ENCODE data around the gene ACTN2. TPM values are rescaled to one million over a fixed set of nuclear protein-coding genes. Genes with fewer than 3 reads are reported as not detected.

The ACTN2 gene
- total RNA-seq, 1 donor from 2014 or later, result 2.7 TPM

DNA sequence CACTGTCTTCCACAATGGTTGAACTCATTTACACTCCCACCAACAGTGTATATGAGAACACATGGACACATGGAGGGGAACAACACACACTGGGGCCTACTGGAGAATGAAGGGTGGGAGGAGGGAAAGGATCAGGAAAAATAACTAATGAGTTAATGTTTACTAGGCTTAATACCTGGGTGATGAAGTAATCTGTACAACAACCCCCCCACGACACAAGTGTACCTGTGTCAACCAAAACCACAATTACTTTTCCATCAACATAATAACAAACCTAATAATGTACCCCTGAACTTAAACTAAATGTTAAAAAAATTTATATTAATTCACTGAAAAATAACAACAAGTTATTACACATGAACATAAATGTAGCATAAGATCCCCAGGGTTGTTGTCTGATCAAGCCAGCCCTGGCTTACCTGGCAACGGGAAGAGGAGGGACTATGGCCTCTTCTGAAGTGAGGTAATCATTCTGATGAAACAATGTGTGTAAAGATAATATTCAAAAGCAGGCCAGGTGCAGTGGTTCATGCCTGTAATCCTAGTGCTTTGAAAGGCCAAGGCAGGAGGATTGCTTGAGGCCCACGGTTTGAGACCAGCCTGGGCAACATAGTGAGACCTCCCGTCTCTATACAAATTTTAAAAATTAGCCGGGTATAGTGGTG is 41.2 kb upstream of the ACTN2 start:
- Mint-ChIP-seq H3K27ac (ENCODE audit: unreplicated experiment) (no peak overlapping the region), H3K4me1 (ENCODE audit: low read depth, unreplicated experiment) (no peaks in the 10 kb centered on the region), H3K4me3 (ENCODE audit: unreplicated experiment) (no peak overlapping the region), H3K36me3 (ENCODE audit: unreplicated experiment) (no peaks in the 10 kb centered on the region), H3K9me3 (ENCODE audit: unreplicated experiment) (no peaks in the 10 kb centered on the region), H3K27me3 (ENCODE audit: unreplicated experiment) (peaks cover 1% of the 10 kb centered on the region)
- TF ChIP-seq, protein P1, sequence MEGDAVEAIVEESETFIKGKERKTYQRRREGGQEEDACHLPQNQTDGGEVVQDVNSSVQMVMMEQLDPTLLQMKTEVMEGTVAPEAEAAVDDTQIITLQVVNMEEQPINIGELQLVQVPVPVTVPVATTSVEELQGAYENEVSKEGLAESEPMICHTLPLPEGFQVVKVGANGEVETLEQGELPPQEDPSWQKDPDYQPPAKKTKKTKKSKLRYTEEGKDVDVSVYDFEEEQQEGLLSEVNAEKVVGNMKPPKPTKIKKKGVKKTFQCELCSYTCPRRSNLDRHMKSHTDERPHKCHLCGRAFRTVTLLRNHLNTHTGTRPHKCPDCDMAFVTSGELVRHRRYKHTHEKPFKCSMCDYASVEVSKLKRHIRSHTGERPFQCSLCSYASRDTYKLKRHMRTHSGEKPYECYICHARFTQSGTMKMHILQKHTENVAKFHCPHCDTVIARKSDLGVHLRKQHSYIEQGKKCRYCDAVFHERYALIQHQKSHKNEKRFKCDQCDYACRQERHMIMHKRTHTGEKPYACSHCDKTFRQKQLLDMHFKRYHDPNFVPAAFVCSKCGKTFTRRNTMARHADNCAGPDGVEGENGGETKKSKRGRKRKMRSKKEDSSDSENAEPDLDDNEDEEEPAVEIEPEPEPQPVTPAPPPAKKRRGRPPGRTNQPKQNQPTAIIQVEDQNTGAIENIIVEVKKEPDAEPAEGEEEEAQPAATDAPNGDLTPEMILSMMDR (IDR thresholded peaks at IDR 0.05; ENCODE audit: partially characterized antibody, unreplicated experiment), result no peak
- DNase-seq, result no peak

DNA sequence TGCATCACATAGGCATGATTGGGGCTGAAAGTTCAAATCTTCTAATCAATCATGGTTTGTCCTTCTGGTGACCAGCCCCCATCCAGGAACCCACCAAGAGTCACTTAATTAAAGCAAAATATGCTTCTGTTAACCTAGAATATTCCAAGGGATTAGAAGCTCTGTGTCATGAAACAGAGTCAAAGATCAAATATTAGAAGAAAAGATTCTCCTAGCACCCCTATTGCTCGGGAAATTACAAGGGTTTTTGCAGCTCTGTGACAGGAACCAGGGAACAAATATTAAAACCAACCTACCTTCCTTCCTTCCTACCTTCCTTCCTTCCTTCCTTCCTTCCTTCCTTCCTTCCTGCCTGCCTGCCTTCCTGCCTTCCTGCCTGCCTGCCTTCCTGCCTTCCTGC is 31.8 kb upstream of the ACTN2 start:
- DNase-seq, result no peak
- Mint-ChIP-seq H3K4me1 (ENCODE audit: low read depth, unreplicated experiment) (no peaks in the 10 kb centered on the region), H3K4me3 (ENCODE audit: unreplicated experiment) (no peak overlapping the region), H3K9me3 (ENCODE audit: unreplicated experiment) (no peaks in the 10 kb centered on the region), H3K27ac (ENCODE audit: unreplicated experiment) (no peak overlapping the region), H3K27me3 (ENCODE audit: unreplicated experiment) (peaks cover 1% of the 10 kb centered on the region), H3K36me3 (ENCODE audit: unreplicated experiment) (no peaks in the 10 kb centered on the region)
- TF ChIP-seq, protein P1 (IDR thresholded peaks at IDR 0.05; ENCODE audit: partially characterized antibody, unreplicated experiment), result no peak

DNA sequence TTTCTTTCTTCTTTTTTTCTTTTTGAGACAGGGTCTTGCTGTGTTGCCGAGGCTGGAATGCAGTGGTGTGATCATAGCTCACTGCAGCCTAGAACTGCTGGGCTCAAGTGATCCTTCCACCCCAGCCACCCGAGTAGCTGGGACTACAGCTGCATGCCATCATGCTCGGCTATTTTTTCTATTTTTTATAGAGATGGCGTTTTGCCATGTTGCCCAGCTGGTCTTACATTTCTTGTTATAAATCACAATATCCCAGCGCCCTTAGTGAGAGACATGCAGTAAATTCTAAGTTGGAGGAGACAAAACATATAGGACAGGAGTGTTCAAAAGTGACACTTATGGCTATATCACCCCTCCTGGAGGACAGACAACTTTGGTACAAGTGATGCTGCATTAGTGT is 31.3 kb upstream of the ACTN2 start:
- DNase-seq, result no peak
- Mint-ChIP-seq H3K27me3 (ENCODE audit: unreplicated experiment) (no peaks in the 10 kb centered on the region), H3K27ac (ENCODE audit: unreplicated experiment) (no peak overlapping the region)

DNA sequence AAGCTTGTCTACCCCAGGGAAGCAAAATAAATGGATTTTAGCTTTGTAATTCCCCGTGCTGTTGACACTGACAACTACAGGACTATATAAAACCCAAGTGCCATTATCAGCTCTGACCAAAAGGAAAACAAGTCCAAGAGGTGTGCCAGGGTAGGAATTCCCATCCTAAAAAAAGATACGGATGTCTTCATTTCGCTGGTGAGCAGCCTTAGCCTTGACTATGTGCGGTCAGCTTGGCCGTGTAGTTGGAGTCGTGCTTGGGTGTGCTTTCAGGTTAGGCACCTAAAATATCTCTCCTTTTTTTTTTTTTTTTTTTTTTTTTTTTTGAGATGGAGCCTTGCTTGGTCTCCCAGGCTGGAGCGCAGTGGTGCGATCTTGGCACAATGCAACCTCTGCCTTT is 28.9 kb upstream of the ACTN2 start:
- no peaks in the 10 kb centered on the region for H3K4me1 Mint-ChIP-seq (ENCODE audit: low read depth, unreplicated experiment)
- no peaks in the 10 kb centered on the region for H3K36me3 Mint-ChIP-seq (ENCODE audit: unreplicated experiment)
- TF ChIP-seq, protein P1 (IDR thresholded peaks at IDR 0.05; ENCODE audit: partially characterized antibody, unreplicated experiment), result no peak

More for the DNA sequence above, 31.3 kb upstream of the ACTN2 start:
- no peaks in the 10 kb centered on the region for H3K36me3 Mint-ChIP-seq (ENCODE audit: unreplicated experiment)
- H3K4me3 Mint-ChIP-seq (ENCODE audit: unreplicated experiment), result no peak overlapping the region
- H3K9me3 Mint-ChIP-seq (ENCODE audit: unreplicated experiment), result no peaks in the 10 kb centered on the region
- no peaks in the 10 kb centered on the region for H3K4me1 Mint-ChIP-seq (ENCODE audit: low read depth, unreplicated experiment)
- TF ChIP-seq, protein P1 (IDR thresholded peaks at IDR 0.05; ENCODE audit: partially characterized antibody, unreplicated experiment), result no peak

DNA sequence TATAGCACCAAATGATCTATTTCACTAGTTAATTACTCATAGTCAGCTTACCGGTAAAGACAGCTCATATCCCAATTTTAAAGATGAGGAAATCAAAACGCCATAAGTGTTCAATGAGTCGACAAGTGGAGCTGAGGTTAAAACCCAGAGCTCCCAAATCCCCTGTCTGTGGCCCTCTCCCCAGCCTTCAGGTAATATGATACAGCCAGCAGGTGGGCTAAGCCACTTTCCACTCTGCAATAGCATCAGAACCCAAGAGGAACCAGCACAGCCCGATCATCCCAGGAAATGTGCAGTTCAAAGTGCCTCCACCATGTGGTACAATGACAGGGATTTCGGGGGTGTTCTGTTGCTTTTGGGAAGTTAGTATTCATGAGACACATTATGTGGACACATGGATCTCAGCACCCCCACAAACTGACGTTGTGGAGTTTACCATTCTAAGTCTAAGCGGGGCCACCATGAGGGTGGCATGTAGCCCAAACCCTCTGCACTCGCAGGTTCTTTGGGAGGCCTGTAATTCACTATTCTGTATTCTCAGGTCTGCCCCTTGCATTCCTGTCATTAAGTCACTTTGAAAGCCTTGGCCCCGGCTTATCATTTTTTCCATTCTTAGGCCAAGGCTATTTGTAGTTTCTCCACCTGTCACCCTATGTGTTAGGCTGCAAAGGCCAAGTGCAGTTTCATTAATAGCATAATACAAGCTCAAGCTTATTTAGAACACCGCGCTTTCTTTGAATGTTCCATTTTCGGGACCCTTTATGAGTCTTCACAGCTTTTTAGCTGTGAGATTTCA is 26.3 kb upstream of the ACTN2 start:
- Mint-ChIP-seq H3K27me3 (ENCODE audit: unreplicated experiment) (no peaks in the 10 kb centered on the region), H3K9me3 (ENCODE audit: unreplicated experiment) (no peaks in the 10 kb centered on the region), H3K27ac (ENCODE audit: unreplicated experiment) (no peak overlapping the region), H3K4me3 (ENCODE audit: unreplicated experiment) (no peak overlapping the region), H3K4me1 (ENCODE audit: low read depth, unreplicated experiment) (no peaks in the 10 kb centered on the region), H3K36me3 (ENCODE audit: unreplicated experiment) (no peaks in the 10 kb centered on the region)
- DNase-seq, result no peak
- TF ChIP-seq, protein P1 (IDR thresholded peaks at IDR 0.05; ENCODE audit: partially characterized antibody, unreplicated experiment), result no peak

More for the DNA sequence above, 28.9 kb upstream of the ACTN2 start:
- H3K27me3 Mint-ChIP-seq (ENCODE audit: unreplicated experiment), result no peaks in the 10 kb centered on the region
- H3K4me3 Mint-ChIP-seq (ENCODE audit: unreplicated experiment), result no peak overlapping the region
- H3K9me3 Mint-ChIP-seq (ENCODE audit: unreplicated experiment), result no peaks in the 10 kb centered on the region
- H3K27ac Mint-ChIP-seq (ENCODE audit: unreplicated experiment), result no peak overlapping the region
- no peak for DNase-seq

All from glutamatergic neuron (in vitro differentiated cells).